ENCODE measurements around the gene TLE2. TPM values are rescaled to one million over a fixed set of nuclear protein-coding genes. Genes with fewer than 3 reads are reported as not detected.

Gene TLE2
- polyA plus RNA-seq, 1 donor (not counting 4 experiments of a cell fraction or from before 2014, with no cell fraction given) = 0.88 TPM

GRCh38 chr19:2960120-2960519 is 69.0 kb downstream of the TLE2 start:
- no peak overlapping the region for H3K4me3 ChIP-seq (ENCODE audit: control insufficient read depth in 2 of 3, extremely low read depth in 1 of 3, insufficient read depth in 2 of 3, low read depth in 1 of 3, low read length in 3 of 3)
- dilution Hi-C loops (cut with MboI; ENCODE audit: extremely low pct_ligation_motif_present, low sequenced_read_pairs) = no loop called here
- FAIRE-seq = no peak

GRCh38 chr19:2957160-2957559 is 71.9 kb downstream of the TLE2 start:
- Histone ChIP-seq H3K9me3 (ENCODE audit: control insufficient read depth, low read depth, low read length) (no peaks in the 10 kb centered on the region), H3K4me2 (ENCODE audit: control insufficient read depth, extremely low read depth, insufficient read depth, low read depth, low read length) (no peak overlapping the region), H3K79me2 (ENCODE audit: control insufficient read depth, insufficient read depth, low read length) (no peaks in the 10 kb centered on the region), H3K27me3 (ENCODE audit: control insufficient read depth, extremely low read depth, insufficient read depth, low read length) (no peaks in the 10 kb centered on the region), H3K27ac (ENCODE audit: control insufficient read depth, insufficient read depth, low read length) (no peak overlapping the region), H3K4me3 (ENCODE audit: control insufficient read depth in 2 of 3, extremely low read depth in 1 of 3, insufficient read depth in 2 of 3, low read depth in 1 of 3, low read length in 3 of 3) (no peak overlapping the region), H2AFZ (ENCODE audit: control insufficient read depth, low read length) (no peak overlapping the region), H3K4me1 (ENCODE audit: control insufficient read depth, extremely low read depth, insufficient read depth, low read length) (peaks cover 17% of the 10 kb centered on the region), H4K20me1 (ENCODE audit: control insufficient read depth, extremely low read depth, insufficient read depth, low read length) (no peaks in the 10 kb centered on the region), H3K9me1 (ENCODE audit: control insufficient read depth, extremely low read depth, insufficient read depth, low read length) (no peaks in the 10 kb centered on the region), H3K36me3 (ENCODE audit: control insufficient read depth in 2 of 2, extremely low read depth in 1 of 2, insufficient read depth in 2 of 2, low read length in 2 of 2) (no peaks in the 10 kb centered on the region), H3K9ac (ENCODE audit: control insufficient read depth, extremely low read depth, insufficient read depth, low read length) (no peak overlapping the region)
- TF ChIP-seq EZH2 (IDR thresholded peaks at IDR 0.05; ENCODE audit: low read length) = no peak
- TF ChIP-seq, protein P1, sequence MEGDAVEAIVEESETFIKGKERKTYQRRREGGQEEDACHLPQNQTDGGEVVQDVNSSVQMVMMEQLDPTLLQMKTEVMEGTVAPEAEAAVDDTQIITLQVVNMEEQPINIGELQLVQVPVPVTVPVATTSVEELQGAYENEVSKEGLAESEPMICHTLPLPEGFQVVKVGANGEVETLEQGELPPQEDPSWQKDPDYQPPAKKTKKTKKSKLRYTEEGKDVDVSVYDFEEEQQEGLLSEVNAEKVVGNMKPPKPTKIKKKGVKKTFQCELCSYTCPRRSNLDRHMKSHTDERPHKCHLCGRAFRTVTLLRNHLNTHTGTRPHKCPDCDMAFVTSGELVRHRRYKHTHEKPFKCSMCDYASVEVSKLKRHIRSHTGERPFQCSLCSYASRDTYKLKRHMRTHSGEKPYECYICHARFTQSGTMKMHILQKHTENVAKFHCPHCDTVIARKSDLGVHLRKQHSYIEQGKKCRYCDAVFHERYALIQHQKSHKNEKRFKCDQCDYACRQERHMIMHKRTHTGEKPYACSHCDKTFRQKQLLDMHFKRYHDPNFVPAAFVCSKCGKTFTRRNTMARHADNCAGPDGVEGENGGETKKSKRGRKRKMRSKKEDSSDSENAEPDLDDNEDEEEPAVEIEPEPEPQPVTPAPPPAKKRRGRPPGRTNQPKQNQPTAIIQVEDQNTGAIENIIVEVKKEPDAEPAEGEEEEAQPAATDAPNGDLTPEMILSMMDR (optimal IDR thresholded peaks at IDR 0.05 in 1 of 3, IDR thresholded peaks at IDR 0.05 in 1 of 3, conservative IDR thresholded peaks at IDR 0.05 in 1 of 3; ENCODE audit: extremely low read depth in 1 of 3, insufficient read depth in 2 of 3, low read length in 3 of 3) = no peak
- dilution Hi-C loops (cut with MboI; ENCODE audit: extremely low pct_ligation_motif_present, low sequenced_read_pairs) = no loop called here
- FAIRE-seq (no peak), DNase-seq (ENCODE audit: low read depth, low spot score) (no peak)

More at GRCh38 chr19:2960120-2960519, 69.0 kb downstream of the TLE2 start:
- Histone ChIP-seq H3K79me2 (ENCODE audit: control insufficient read depth, insufficient read depth, low read length) (no peaks in the 10 kb centered on the region), H3K36me3 (ENCODE audit: control insufficient read depth in 2 of 2, extremely low read depth in 1 of 2, insufficient read depth in 2 of 2, low read length in 2 of 2) (no peaks in the 10 kb centered on the region), H2AFZ (ENCODE audit: control insufficient read depth, low read length) (peak overlapping the region; percentile 63), H3K27me3 (ENCODE audit: control insufficient read depth, extremely low read depth, insufficient read depth, low read length) (no peaks in the 10 kb centered on the region), H3K4me2 (ENCODE audit: control insufficient read depth, extremely low read depth, insufficient read depth, low read depth, low read length) (peak overlapping the region; percentile 37), H3K9me3 (ENCODE audit: control insufficient read depth, low read depth, low read length) (no peaks in the 10 kb centered on the region), H3K9ac (ENCODE audit: control insufficient read depth, extremely low read depth, insufficient read depth, low read length) (no peak overlapping the region), H3K9me1 (ENCODE audit: control insufficient read depth, extremely low read depth, insufficient read depth, low read length) (no peaks in the 10 kb centered on the region), H4K20me1 (ENCODE audit: control insufficient read depth, extremely low read depth, insufficient read depth, low read length) (no peaks in the 10 kb centered on the region), H3K4me1 (ENCODE audit: control insufficient read depth, extremely low read depth, insufficient read depth, low read length) (peaks cover 2% of the 10 kb centered on the region), H3K27ac (ENCODE audit: control insufficient read depth, insufficient read depth, low read length) (no peak overlapping the region)
- TF ChIP-seq, protein P1 (optimal IDR thresholded peaks at IDR 0.05 in 1 of 3, IDR thresholded peaks at IDR 0.05 in 1 of 3, conservative IDR thresholded peaks at IDR 0.05 in 1 of 3; ENCODE audit: extremely low read depth in 1 of 3, insufficient read depth in 2 of 3, low read length in 3 of 3) = no peak
- TF ChIP-seq EZH2 (IDR thresholded peaks at IDR 0.05; ENCODE audit: low read length) = no peak
- DNase-seq (ENCODE audit: low read depth, low spot score) = no peak

Measured in keratinocyte (primary cell).